ENCODE measurements around the gene KIF24.

The KIF24 gene

GRCh38 chr9:34331196-34331595 lies 2.1 kb upstream of the KIF24 start:
- DNase-seq (ENCODE audit: low read depth, low spot score): no peak
- TF ChIP-seq CTCF (IDR thresholded peaks at IDR 0.05; ENCODE audit: insufficient read depth, low read length, missing control alignments): no peak
- POLR2A ChIA-PET: interaction anchor here (0.7 kb wide), 1 partner anchor 143 kb away, joined by 3 read pairs; no protein-coding TSS in a partner anchor
- H3K4me3 ChIP-seq (ENCODE audit: low read depth, low read length): no peak overlapping the region
- CTCF ChIA-PET: interaction anchor here (0.8 to 7.3 kb wide), 11 partner anchors 8 to 304 kb away, joined by 3 to 154 read pairs (median 8); partner anchors contain the start of gene MYORG

GRCh38 chr9:34328500-34328986 lies 525 bp downstream of the KIF24 start:
- no peak for DNase-seq (ENCODE audit: low read depth, low spot score)
- no peak for TF ChIP-seq CTCF (IDR thresholded peaks at IDR 0.05; ENCODE audit: insufficient read depth, low read length, missing control alignments)
- ChIA-PET CTCF (interaction anchor here (1.0 to 1.2 kb wide), 2 partner anchors 76 to 275 kb away, joined by 3 to 4 read pairs; no protein-coding TSS in a partner anchor), POLR2A (no interaction called here)
- peak overlapping the region; percentile 91 for H3K4me3 ChIP-seq (ENCODE audit: low read depth, low read length)

- H3K4me3 ChIP-seq (ENCODE audit: low read depth, low read length): no peak overlapping the region
- TF ChIP-seq CTCF (IDR thresholded peaks at IDR 0.05; ENCODE audit: insufficient read depth, low read length, missing control alignments): no peak
- POLR2A ChIA-PET: no interaction called here
- CTCF ChIA-PET: no interaction called here
- DNase-seq (ENCODE audit: low read depth, low spot score): no peak
Observed at GRCh38 chr9:34326690-34327089, 2.4 kb downstream of the KIF24 start.

- no peak for TF ChIP-seq CTCF (IDR thresholded peaks at IDR 0.05; ENCODE audit: insufficient read depth, low read length, missing control alignments)
- no peak for DNase-seq (ENCODE audit: low read depth, low spot score)
- CTCF ChIA-PET: no interaction called here
- H3K4me3 ChIP-seq (ENCODE audit: low read depth, low read length): no peak overlapping the region
- POLR2A ChIA-PET: no interaction called here
Observed at GRCh38 chr9:34322899-34323591, 6.0 kb downstream of the KIF24 start.

GRCh38 chr9:34321451-34321850 lies 7.6 kb downstream of the KIF24 start:
- POLR2A ChIA-PET: no interaction called here

More at GRCh38 chr9:34321451-34321850, 7.6 kb downstream of the KIF24 start:
- CTCF ChIA-PET: interaction anchor here (0.6 kb wide), 1 partner anchor 82 kb away, joined by 3 read pairs; no protein-coding TSS in a partner anchor
- DNase-seq (ENCODE audit: low read depth, low spot score): no peak
- H3K4me3 ChIP-seq (ENCODE audit: low read depth, low read length): no peak overlapping the region
- no peak for TF ChIP-seq CTCF (IDR thresholded peaks at IDR 0.05; ENCODE audit: insufficient read depth, low read length, missing control alignments)
